Measurements from ENCODE around the gene REEP5.
"Not testable (repeated sequence)": the region's sequence is repeated elsewhere in the genome, so short reads cannot be mapped to it uniquely, and the experiment has no call there.

Gene REEP5

GRCh38 chr5:112931473-112931872, 9.4 kb upstream of the REEP5 start:
- no peak for DNase-seq

GRCh38 chr5:112930082-112930344, 8.0 kb upstream of the REEP5 start:
- DNase-seq: no peak

- DNase-seq: no peak
Observed at GRCh38 chr5:112929336-112930081, 7.5 kb upstream of the REEP5 start.

- DNase-seq: no peak
Observed at GRCh38 chr5:112923988-112924387, 2.0 kb upstream of the REEP5 start.

- peak in 1 of 4 experiments; percentile 9 for DNase-seq
Observed at GRCh38 chr5:112923148-112923917, 1.3 kb upstream of the REEP5 start.

DNA sequence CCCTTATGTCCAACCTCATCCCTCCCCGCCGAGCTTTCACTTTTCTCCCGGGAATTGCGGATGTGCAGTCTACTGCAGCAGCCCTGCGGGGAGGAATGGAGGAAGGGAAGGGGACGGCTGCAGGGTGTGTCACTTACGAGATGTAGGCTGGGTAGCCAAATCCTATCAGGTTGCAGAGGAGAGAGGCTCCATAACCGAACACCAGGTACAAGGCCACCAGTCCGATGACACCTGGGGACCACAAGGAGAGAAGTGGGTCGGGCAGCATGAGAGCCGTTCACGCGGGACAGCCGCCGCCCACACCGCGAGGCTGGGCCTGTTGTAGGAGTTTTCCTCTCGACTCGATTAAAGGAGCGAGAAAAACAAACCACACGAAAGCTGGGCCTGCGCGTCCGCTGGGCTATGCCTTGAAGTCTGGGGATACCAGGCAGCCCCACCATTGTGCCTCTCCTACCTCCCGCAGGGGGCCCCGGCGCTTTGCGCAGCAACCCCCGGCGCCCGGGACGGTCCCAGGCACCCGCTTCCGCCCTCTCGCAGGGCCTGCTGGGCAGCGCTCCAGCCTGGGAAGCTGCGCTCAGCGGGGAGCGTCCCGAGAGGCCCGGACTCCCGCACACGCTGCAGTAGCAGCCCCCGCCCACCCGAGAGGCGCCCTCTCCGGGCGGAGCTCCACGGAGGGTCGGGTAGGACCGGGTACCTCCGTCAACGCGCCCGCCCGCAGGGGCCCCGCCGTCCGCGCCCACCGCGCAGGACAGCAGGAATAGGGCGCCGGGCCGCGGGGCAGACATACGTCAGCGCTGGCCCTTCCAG, 798 bp downstream of the REEP5 start:
- DNase-seq: peak in 3 of 4 experiments; percentile 20 to 47 (median 27)

- no peak for DNase-seq
Observed at GRCh38 chr5:112919972-112920371, 2.1 kb downstream of the REEP5 start.

DNA sequence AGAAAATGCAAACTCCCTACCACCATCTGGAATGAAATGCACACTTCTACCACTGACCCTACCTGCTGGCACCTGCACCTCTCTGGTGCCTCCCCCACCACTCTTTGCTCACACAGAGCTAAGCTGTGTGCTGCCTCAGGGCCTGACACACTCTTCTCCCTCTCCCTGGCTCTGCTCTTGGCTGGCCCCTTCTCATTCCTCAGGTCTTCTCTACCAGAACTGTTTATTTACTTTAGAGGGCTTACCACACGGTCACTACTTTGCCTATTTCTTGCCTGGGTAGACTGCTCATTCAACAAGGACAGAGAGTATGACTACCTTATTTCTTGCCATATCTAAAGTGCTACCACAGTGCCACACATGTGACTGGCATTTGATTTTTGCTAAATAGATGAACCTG, 3.3 kb downstream of the REEP5 start:
- DNase-seq: no peak

DNA sequence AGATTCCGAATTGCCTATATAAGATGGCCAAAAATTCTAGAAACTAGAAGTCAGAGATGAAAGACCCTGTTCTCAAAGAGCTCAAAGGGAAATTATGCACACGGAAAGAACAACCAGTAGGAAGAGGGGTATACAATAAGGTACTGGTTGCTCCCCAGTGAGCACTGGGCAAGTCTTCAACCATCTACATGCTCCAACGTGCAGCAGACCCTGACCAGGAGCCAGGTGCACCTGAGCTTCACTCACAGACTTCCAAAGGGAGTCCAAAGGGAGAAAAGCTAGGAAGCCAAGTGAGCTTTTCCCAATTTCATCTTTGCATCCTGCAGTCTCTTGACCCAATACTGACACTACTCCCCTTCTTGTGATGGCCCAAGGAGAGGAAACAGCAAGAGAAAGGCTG, 3.9 kb downstream of the REEP5 start:
- DNase-seq: no peak

DNA sequence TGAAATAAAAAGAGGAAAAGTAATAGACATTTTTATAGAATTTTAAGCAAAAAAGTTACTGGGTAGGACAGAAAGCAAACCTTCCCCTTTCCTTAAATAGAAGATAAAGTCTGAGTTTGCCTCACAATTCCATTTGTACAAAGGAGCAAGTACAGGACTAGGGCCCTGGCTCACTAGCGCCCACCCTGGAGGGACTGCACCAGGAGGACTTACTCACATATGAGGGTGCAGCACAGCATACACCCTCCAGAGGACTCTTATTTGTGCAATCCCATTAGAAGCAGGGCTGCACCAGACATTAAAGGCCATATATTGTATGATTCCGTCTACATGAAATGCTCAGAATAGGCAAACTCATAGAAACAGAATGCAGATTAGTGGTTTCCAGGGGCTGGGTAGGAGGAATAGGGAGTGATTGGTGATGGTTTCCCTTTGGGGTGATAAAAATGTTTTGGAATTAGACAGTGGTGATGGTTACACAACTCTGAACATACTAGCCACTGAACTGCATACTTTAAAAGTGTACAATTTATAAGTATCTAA, 4.5 kb downstream of the REEP5 start:
- peak in 1 of 4 experiments; percentile 3 for DNase-seq

DNA sequence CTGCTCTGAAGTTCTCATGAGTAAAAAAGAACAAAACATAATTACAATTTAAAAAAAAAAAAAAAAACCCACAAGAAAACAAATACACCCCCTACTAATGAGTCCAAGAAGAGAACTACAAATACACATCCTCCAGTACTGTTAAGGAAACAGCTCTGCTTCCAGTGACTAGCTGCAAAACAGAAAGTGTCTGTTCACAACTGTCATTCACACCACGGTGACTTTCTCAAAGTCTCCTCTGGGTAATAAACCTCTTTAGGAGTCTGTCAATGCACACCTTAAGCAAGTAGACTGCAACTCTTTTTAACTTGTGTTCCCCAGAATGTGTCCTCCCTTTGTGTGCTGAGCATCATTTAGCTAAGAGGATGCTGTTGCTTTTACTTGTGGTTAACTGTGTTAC, 6.2 kb downstream of the REEP5 start:
- DNase-seq: no peak

GRCh38 chr5:112914584-112914983, 7.4 kb downstream of the REEP5 start:
- DNase-seq: no peak

DNA sequence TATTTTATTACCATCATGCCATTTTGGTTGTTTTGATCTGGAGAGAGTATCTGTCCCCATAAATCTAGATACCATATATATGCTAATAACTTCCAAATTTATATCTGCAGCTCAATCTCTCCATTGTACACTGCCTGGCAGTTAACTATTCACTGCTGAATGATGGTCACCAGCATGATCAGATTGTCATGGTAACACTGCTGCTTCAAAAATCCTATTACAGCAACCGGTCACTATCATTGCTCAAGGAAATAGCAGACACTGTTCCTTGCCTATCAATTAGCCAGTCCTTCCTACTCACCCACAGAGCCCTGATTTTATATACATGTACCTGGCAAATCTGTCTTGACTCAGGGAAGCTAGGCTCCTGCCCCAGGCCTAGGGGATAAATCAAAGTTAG, 11.5 kb downstream of the REEP5 start:
- no peak for DNase-seq

DNA sequence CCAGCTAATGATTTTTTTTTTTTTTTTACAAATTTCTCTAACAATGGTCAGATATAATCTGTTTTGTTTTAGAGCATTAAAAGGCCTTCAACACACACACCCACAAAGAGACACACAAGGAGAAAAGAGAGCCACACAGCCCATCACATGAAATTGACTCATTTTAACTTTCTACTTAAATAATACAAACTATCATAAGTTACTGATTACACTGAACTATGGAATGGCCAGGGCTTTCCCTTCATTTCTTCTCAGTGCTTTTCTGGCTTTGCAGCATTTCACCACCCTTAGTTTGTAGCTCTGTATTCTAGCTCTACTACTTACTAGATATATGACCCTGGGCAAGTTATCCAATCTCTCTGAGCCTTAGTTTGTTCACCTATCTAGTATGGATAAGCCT, 13.2 kb downstream of the REEP5 start:
- DNase-seq: no peak

GRCh38 chr5:112907166-112907631, 14.8 kb downstream of the REEP5 start:
- DNase-seq: no peak

DNA sequence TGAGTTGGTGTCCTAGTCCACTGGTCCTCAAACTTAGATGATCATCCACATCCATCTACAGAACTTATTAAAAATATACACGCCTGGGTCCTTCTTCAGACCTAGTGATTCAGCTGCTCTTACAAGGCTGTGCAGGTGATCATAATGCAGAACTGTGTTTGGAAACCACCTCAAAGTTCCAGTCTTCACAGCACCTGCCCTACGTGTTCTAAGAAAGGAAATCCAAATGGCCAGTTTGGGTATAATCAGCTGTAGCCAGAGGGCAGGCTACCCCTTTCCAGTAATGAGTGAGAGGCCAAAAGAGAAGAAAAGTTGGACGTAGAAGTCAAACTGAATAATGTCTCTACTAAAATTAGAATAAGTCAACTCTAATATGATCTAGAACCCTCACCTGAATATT, 15.4 kb downstream of the REEP5 start:
- no peak for DNase-seq

DNA sequence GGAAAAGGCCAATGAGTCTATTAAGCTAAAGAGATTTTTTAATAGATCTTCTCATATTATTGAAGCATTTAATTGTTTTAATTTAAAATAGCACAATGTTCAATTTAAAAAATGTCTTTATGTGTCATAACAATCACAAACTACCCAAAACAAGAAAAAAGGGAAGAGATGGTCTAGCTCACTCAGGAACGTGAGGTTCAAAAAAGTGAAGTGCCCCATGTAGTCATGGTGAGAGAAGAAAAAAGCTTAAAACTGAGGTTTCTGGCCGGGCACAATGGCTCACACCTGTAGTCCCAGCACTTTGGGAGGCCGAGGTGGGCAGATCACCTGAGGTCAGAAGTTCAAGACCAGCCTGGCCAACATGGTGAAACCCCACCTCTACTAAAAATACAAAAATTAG, 17.0 kb downstream of the REEP5 start:
- DNase-seq: not testable (repeated sequence)

GRCh38 chr5:112902561-112902960, 19.5 kb downstream of the REEP5 start:
- no peak for DNase-seq

DNA sequence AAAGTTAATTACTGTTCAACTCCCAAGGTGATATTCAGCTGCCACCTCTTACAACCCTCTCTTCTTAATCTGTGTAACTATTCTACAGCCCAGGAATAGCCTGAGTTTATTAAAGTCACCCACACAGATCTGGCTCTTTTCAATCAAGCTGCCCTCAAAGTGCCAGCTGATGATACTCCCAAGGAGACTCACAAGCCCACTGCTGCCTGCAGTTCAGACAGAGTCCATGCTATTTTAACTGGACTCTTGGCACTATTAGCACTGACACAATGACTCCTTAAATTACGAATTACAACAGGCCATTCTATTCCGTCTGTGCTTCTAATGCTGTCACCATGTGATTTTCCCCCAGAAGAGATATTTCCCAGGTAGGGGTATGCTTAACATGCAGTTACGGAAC, 26.3 kb downstream of the REEP5 start:
- DNase-seq: no peak

DNA sequence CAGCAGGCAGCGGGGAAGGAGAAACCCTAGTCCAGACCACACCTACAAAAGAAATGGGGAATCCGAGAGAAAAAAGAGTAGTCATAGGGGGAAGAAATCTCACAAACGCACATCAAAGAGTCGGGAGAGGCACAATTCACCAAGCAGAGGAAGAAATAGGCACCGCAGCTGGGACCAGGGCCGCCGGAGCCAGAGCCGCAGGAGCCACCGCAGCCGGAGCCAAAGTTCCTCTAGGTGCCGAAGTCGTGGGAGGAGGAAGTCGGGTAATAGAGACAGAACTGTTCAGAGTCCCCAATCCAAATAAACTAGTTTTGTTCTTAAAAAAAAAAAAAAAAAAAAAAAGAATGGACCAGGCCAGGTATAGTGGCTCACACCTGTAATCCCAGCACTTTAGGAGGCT, 29.3 kb downstream of the REEP5 start:
- no peak for DNase-seq

- DNase-seq: not testable (repeated sequence)
Observed at GRCh38 chr5:112892066-112892465, 30.0 kb downstream of the REEP5 start.

- DNase-seq: no peak
Observed at GRCh38 chr5:112886975-112887374, 35.1 kb downstream of the REEP5 start.

GRCh38 chr5:112885001-112885400, 37.0 kb downstream of the REEP5 start:
- DNase-seq: no peak
